ENCODE measurements around the gene GRM5. TPM values are rescaled to one million over a fixed set of nuclear protein-coding genes. Genes with fewer than 3 reads are reported as not detected.

GRM5 gene
- total RNA-seq, 1 donor from 2014 or later, result not detected

- no peak for TF ChIP-seq CTCF (IDR thresholded peaks at IDR 0.05; ENCODE audit: borderline replicate concordance)
Measured at GRCh38 chr11:88583251-88583650, 482.5 kb downstream of the GRM5 start.

GRCh38 chr11:88579466-88579865, 486.3 kb downstream of the GRM5 start:
- H3K4me3 ChIP-seq, result no peak overlapping the region
- H3K27ac ChIP-seq (replicated peaks), result no peak overlapping the region
- H3K36me3 ChIP-seq, result no peaks in the 10 kb centered on the region
- no peaks in the 10 kb centered on the region for H3K4me1 ChIP-seq
- intact Hi-C loops (cut with micrococcal nuclease), result no loop called here
- no peak for DNase-seq
- H3K27me3 ChIP-seq (ENCODE audit: low read depth), result peaks cover under 1% of the 10 kb centered on the region
- no peak for TF ChIP-seq CTCF (IDR thresholded peaks at IDR 0.05; ENCODE audit: borderline replicate concordance)
- H3K9me3 ChIP-seq (replicated peaks), result no peaks in the 10 kb centered on the region

More at GRCh38 chr11:88583251-88583650, 482.5 kb downstream of the GRM5 start:
- Histone ChIP-seq H3K36me3 (no peaks in the 10 kb centered on the region), H3K9me3 (replicated peaks) (no peaks in the 10 kb centered on the region), H3K27ac (replicated peaks) (no peak overlapping the region), H3K4me1 (no peaks in the 10 kb centered on the region), H3K27me3 (ENCODE audit: low read depth) (no peaks in the 10 kb centered on the region), H3K4me3 (no peak overlapping the region)
- intact Hi-C loops (cut with micrococcal nuclease), result no loop called here
- DNase-seq, result no peak

- H3K4me1 ChIP-seq, result no peaks in the 10 kb centered on the region
- H3K27me3 ChIP-seq (ENCODE audit: low read depth), result peaks cover 3% of the 10 kb centered on the region
- no peak for TF ChIP-seq CTCF (IDR thresholded peaks at IDR 0.05; ENCODE audit: borderline replicate concordance)
- H3K4me3 ChIP-seq, result no peak overlapping the region
- no peak overlapping the region for H3K27ac ChIP-seq (replicated peaks)
- no peak for DNase-seq
- H3K36me3 ChIP-seq, result no peaks in the 10 kb centered on the region
- H3K9me3 ChIP-seq (replicated peaks), result no peaks in the 10 kb centered on the region
- intact Hi-C loops (cut with micrococcal nuclease), result no loop called here
Measured at GRCh38 chr11:88576741-88577140, 489.0 kb downstream of the GRM5 start.

GRCh38 chr11:88575916-88576315, 489.9 kb downstream of the GRM5 start:
- intact Hi-C loops (cut with micrococcal nuclease), result no loop called here
- no peak for TF ChIP-seq CTCF (IDR thresholded peaks at IDR 0.05; ENCODE audit: borderline replicate concordance)
- Histone ChIP-seq H3K27me3 (ENCODE audit: low read depth) (peaks cover 3% of the 10 kb centered on the region), H3K4me1 (no peaks in the 10 kb centered on the region), H3K36me3 (no peaks in the 10 kb centered on the region), H3K9me3 (replicated peaks) (no peaks in the 10 kb centered on the region), H3K27ac (replicated peaks) (no peak overlapping the region), H3K4me3 (no peak overlapping the region)
- no peak for DNase-seq

GRCh38 chr11:88569342-88569741, 496.4 kb downstream of the GRM5 start:
- Histone ChIP-seq H3K9me3 (replicated peaks) (no peaks in the 10 kb centered on the region), H3K27me3 (ENCODE audit: low read depth) (peaks cover 1% of the 10 kb centered on the region), H3K36me3 (no peaks in the 10 kb centered on the region), H3K4me1 (no peaks in the 10 kb centered on the region), H3K4me3 (no peak overlapping the region), H3K27ac (replicated peaks) (no peak overlapping the region)
- intact Hi-C loops (cut with micrococcal nuclease), result no loop called here
- no peak for DNase-seq
- no peak for TF ChIP-seq CTCF (IDR thresholded peaks at IDR 0.05; ENCODE audit: borderline replicate concordance)

- no peak for DNase-seq
- H3K36me3 ChIP-seq, result no peaks in the 10 kb centered on the region
- intact Hi-C loops (cut with micrococcal nuclease), result no loop called here
Measured at GRCh38 chr11:88555829-88556202, 510.0 kb downstream of the GRM5 start.

More at GRCh38 chr11:88555829-88556202, 510.0 kb downstream of the GRM5 start:
- Histone ChIP-seq H3K4me1 (no peaks in the 10 kb centered on the region), H3K27me3 (ENCODE audit: low read depth) (peaks cover 16% of the 10 kb centered on the region), H3K4me3 (no peak overlapping the region), H3K27ac (replicated peaks) (no peak overlapping the region), H3K9me3 (replicated peaks) (no peaks in the 10 kb centered on the region)
- TF ChIP-seq CTCF (IDR thresholded peaks at IDR 0.05; ENCODE audit: borderline replicate concordance), result no peak
